Omental fat pad (tissue), 4 donors: ENCODE results near the gene ZNF586. TPM values are rescaled to one million over a fixed set of nuclear protein-coding genes. Genes with fewer than 3 reads are reported as not detected.

Experiments
- ATAC-seq: fragments of 150-250 bp; one replicate; pipeline ENCODE4 v1.9.1; 2016; ENCODE audit warnings: mild to moderate bottlenecking, moderate library complexity; ENCODE audit not compliant: low FRiP score
- DNase-seq: peaks from one replicate; pipeline ENCODE4 v3.0.0-alpha.2; 2019; ENCODE audit warnings: low spot score
- total RNA-seq, 4 donors: library from RNA; depleted of rRNA; stranded (reverse); fragments of >200 nt; gene quantifications; one replicate each; pipeline ENCODE4 v1.1.0, GENCODE V29; 2016
- TF ChIP-seq, protein P1 (sequence below), 3 donors: fragments of 450-650 bp; IDR thresholded peaks; one replicate each; pipeline ENCODE4 v1.5.1; 2016 to 2017; ENCODE audit warnings: antibody characterized with exemption in 3 of 3, mild to moderate bottlenecking in 3 of 3, moderate library complexity in 2 of 3

The ZNF586 gene
- total RNA-seq, 4 donors from 2014 or later = 14.3 to 21.1 (median 17.4) TPM

DNA sequence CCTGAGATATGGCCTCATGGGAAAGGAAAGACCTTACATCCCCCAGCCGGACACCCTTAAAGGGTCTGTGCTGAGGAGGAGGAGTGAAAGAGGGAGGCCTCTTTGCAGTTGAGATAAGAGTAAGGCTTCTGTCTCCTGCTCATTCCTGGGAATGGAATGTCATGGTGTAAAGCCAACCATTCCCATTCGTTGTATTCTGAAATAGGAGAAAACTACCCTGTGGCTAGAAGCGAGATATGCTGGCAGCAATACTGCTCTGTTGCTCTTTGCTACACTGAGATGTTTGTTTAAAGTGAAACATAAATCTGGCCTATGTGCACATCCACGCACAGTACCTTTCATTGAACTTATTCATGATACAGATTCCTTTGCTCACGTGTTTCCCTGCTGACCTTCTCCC, 59.8 kb downstream of the ZNF586 start:
- no peak for ATAC-seq
- TF ChIP-seq, protein P1, sequence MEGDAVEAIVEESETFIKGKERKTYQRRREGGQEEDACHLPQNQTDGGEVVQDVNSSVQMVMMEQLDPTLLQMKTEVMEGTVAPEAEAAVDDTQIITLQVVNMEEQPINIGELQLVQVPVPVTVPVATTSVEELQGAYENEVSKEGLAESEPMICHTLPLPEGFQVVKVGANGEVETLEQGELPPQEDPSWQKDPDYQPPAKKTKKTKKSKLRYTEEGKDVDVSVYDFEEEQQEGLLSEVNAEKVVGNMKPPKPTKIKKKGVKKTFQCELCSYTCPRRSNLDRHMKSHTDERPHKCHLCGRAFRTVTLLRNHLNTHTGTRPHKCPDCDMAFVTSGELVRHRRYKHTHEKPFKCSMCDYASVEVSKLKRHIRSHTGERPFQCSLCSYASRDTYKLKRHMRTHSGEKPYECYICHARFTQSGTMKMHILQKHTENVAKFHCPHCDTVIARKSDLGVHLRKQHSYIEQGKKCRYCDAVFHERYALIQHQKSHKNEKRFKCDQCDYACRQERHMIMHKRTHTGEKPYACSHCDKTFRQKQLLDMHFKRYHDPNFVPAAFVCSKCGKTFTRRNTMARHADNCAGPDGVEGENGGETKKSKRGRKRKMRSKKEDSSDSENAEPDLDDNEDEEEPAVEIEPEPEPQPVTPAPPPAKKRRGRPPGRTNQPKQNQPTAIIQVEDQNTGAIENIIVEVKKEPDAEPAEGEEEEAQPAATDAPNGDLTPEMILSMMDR (IDR thresholded peaks at IDR 0.05) = no peak
- DNase-seq = no peak

DNA sequence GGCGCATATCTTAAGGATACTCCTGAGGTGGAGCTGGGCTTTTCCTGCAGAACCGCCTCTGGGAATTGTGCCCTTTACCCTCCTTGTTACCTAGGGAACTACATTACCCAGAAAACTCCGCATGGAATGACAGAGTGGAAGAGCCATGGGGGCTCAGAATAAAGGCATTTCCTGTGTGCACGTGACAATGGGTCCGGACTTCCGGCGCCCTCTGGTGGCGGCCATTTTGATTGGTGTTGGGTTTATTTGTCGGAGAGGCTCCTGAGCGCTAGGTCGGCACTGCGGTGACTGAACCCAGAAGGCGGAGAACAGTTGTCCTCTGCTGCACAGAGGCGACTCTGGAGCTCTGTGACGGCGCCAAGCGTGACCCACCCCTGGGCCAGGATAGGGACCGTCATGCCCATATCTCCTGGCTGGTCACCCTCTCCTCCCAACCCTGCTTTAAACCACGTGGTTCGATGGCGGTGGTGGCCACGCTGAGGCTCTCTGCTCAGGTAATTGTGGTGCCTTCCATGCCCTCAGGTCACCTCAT, 60.7 kb downstream of the ZNF586 start, which contains the start of gene ZNF587B:
Gene ZNF587B (plus strand): TSS at position 229 of the 532 bp plus-strand sequence. CDS start 230 bp downstream, at position 459.
- DNase-seq (peak; percentile 60), ATAC-seq (peak; percentile 93)
- TF ChIP-seq, protein P1 (IDR thresholded peaks at IDR 0.05) = no peak

Other genes starting within 250 kb of the ZNF586 start
- gene ZNF549, start 242.3 kb upstream of the ZNF586 start, total RNA-seq = 1 to 10 TPM; 2.4 to 6.6 (median 4.9) TPM
- gene ZNF550, start 209.8 kb upstream of the ZNF586 start, total RNA-seq = 1 to 10 TPM; 3.7 to 8.8 (median 6.9) TPM
- 1 to 10 TPM; 2.0 to 6.0 (median 3.7) TPM for gene ZNF416, start 190.8 kb upstream of the ZNF586 start, total RNA-seq
- gene ZIK1, start 185.5 kb upstream of the ZNF586 start, total RNA-seq = 1 to 10 TPM; 1.3 to 3.5 (median 2.5) TPM
- 1 to 10 TPM in 3 of 4 donors, under 1 TPM in 1; 0.65 to 3.6 (median 3.0) TPM for gene ZNF530, start 169.8 kb upstream of the ZNF586 start, total RNA-seq
- 10 to 100 TPM in 3 of 4 donors, 1 to 10 TPM in 1; 9.6 to 25.1 (median 13.8) TPM for gene ZNF134, start 155.4 kb upstream of the ZNF586 start, total RNA-seq
- 10 to 100 TPM in 1 of 4 donors, 1 to 10 TPM in 3; 5.3 to 15.0 (median 9.2) TPM for gene ZNF211, start 136.5 kb upstream of the ZNF586 start, total RNA-seq
- not detected for gene ZSCAN4, start 100.7 kb upstream of the ZNF586 start, total RNA-seq
- 10 to 100 TPM in 1 of 4 donors, 1 to 10 TPM in 3; 7.3 to 22.2 (median 8.1) TPM for gene ZNF551, start 87.7 kb upstream of the ZNF586 start, total RNA-seq
- 1 to 10 TPM; 1.4 to 4.4 (median 2.8) TPM for gene ZNF154, start 60.5 kb upstream of the ZNF586 start, total RNA-seq
- 10 to 100 TPM in 1 of 4 donors, 1 to 10 TPM in 3; 3.0 to 10.2 (median 6.3) TPM for gene ZNF671, start 42.1 kb upstream of the ZNF586 start, total RNA-seq
- gene ZNF776, start 22.9 kb upstream of the ZNF586 start, total RNA-seq = 10 to 100 TPM in 2 of 4 donors, 1 to 10 TPM in 2; 5.3 to 18.1 (median 10.1) TPM
- 10 to 100 TPM in 1 of 4 donors, 1 to 10 TPM in 3; 5.7 to 17.3 (median 8.8) TPM for gene ZNF552, start 45.2 kb downstream of the ZNF586 start, total RNA-seq
- 10 to 100 TPM; 12.7 to 39.0 (median 19.0) TPM for gene ZNF587B, start 60.6 kb downstream of the ZNF586 start, total RNA-seq
- gene ZNF587, start 80.2 kb downstream of the ZNF586 start, total RNA-seq = 10 to 100 TPM; 11.8 to 36.3 (median 19.9) TPM
- gene ZNF814, start 119.4 kb downstream of the ZNF586 start, total RNA-seq = 10 to 100 TPM; 13.3 to 25.9 (median 15.1) TPM
- 10 to 100 TPM; 10.8 to 13.2 (median 11.0) TPM for gene ZNF417, start 146.9 kb downstream of the ZNF586 start, total RNA-seq
- gene ZNF418, start 165.7 kb downstream of the ZNF586 start, total RNA-seq = 1 to 10 TPM; 4.1 to 7.9 (median 5.5) TPM
- 1 to 10 TPM; 3.1 to 7.9 (median 4.3) TPM for gene ZNF256, start 178.0 kb downstream of the ZNF586 start, total RNA-seq
- gene C19orf18, start 204.9 kb downstream of the ZNF586 start, total RNA-seq = 1 to 10 TPM in 1 of 4 donors, under 1 TPM in 2, not detected in 1; 0.46 to 1.5 (median 0.96) TPM
- gene ZNF606, start 233.1 kb downstream of the ZNF586 start, total RNA-seq = 10 to 100 TPM in 1 of 4 donors, 1 to 10 TPM in 3; 7.9 to 37.4 (median 8.5) TPM